Brain microvascular endothelial cell (primary cell): ENCODE measurements around the gene ZW10.

Experiments used
- DNase-seq: peaks from one replicate; pipeline ENCODE4 v3.0.0-alpha.2; 2020
- H3K27ac ChIP-seq: fragments of 250-450 bp; sonication (Bioruptor Pico); 2 replicates; pipeline ENCODE4 v1.5.1; 2020; ENCODE audit warnings: mild to moderate bottlenecking, moderate library complexity
- H3K27me3 ChIP-seq: fragments of 250-450 bp; sonication (Bioruptor Pico); replicated peaks from 2 replicates; pipeline ENCODE4 v1.5.1; 2020; ENCODE audit warnings: mild to moderate bottlenecking
- H3K36me3 ChIP-seq: fragments of 250-450 bp; sonication (Bioruptor Pico); replicated peaks from 2 replicates; pipeline ENCODE4 v1.5.1; 2020; ENCODE audit warnings: mild to moderate bottlenecking
- H3K4me3 ChIP-seq: 2 replicates; pipeline ENCODE4 v1.5.1; 2011; ENCODE audit warnings: low read depth, mild to moderate bottlenecking, control low read depth, low read length, moderate library complexity
- in situ Hi-C: cut with HindIII; loops from 2 replicates; pipeline ENCODE4 v1.10.0; 2017; ENCODE audit warnings: low sequenced_read_pairs, low pct_ligation_motif_present
- TF ChIP-seq, protein P1 (sequence below): IDR thresholded peaks from 2 replicates; pipeline ENCODE4 v1.5.1; 2011; ENCODE audit warnings: low read depth, mild to moderate bottlenecking, moderate library complexity, low read length, control low read depth, inconsistent platforms; ENCODE audit errors: missing control alignments

The ZW10 gene

DNA sequence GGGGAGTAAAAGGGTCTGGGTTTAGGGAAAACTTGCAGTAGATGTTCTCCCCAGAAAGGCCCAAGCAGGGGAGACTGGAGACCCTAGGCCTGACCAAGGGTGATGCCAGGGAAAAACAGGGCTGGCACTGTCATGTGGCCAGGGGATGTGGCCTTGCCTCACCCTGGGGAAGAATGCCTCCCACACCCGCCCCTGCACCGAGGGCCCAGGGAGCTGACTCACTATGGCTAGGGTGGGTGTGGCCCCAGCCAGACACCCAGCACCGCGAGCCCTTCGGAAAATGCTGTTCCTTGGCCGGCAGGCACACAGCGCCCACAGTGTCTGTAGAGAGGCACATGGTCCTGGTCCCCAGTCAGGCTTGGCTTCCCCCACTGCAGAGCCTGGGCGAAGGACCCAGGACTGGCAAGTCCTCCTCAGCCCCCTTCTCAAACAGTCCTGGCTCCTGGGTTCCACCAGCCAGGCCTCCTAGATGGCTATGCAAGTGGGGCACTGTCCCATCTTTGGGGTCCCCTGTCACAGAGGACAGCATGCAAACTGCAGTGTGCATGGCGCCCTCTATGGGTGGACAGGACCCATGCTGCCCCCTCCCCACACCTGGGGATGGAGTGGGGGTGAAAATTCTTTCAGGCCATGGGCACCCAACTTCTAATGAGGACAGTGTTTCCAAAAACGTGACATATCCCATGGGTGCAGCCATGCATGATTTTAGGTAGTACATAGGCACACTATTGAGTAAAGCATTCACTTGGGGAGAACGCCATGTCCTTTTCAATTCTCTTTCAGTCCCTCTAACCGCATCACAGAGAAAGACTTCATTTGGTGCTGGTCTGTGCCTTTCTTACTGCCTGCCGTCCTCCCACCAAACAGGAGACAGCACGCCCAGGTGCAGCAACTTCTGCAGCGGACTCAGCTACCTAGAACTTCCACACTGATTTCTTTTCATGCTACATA is 82.6 kb downstream of the ZW10 start:
- in situ Hi-C loops: no loop called here

DNA sequence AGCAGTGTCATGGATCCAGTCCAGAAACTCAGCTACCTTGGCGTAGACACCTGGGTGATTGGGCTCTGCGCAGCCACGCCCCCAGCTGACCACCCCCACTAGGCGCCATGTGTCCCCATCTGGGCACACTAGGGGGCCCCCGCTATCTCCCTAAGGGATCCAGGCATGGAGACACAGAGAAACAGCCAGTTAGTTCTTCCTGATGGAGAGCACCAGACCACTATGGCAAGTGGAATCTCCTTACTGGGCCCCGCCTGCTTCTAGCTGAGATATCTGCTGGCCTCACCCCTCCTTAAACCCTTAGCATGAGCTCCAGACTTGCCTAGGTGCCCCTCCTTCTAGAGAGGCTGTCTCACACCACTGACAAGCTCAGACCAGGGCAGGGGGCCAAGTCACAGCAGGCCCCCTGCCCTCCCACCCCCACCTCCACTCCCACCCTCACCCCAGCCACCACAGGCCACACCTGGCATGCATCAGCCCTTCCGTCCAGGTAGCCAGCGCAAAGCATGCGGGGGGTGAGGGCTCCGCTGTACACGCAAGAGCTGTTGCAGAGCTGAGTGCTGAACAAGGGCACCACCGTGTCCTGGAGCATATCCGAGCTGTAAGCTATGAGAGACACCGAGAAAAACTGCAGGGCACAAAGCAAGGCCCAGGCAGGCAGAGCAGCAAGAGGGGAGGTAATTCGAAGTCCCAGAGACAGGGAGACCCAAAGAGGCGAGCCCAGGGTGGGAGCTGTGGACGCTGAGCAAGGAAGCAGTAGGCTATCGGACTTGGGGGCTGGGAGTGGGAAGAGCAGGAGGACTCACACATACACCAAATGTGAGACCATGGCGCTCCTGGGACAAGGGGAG is 83.5 kb downstream of the ZW10 start:
- no peak for DNase-seq
- TF ChIP-seq, protein P1, sequence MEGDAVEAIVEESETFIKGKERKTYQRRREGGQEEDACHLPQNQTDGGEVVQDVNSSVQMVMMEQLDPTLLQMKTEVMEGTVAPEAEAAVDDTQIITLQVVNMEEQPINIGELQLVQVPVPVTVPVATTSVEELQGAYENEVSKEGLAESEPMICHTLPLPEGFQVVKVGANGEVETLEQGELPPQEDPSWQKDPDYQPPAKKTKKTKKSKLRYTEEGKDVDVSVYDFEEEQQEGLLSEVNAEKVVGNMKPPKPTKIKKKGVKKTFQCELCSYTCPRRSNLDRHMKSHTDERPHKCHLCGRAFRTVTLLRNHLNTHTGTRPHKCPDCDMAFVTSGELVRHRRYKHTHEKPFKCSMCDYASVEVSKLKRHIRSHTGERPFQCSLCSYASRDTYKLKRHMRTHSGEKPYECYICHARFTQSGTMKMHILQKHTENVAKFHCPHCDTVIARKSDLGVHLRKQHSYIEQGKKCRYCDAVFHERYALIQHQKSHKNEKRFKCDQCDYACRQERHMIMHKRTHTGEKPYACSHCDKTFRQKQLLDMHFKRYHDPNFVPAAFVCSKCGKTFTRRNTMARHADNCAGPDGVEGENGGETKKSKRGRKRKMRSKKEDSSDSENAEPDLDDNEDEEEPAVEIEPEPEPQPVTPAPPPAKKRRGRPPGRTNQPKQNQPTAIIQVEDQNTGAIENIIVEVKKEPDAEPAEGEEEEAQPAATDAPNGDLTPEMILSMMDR: no peak

More for the DNA sequence above, 82.6 kb downstream of the ZW10 start:
- TF ChIP-seq, protein P1: peak; percentile 59
- Histone ChIP-seq H3K27me3 (no peaks in the 10 kb centered on the region), H3K4me3 (no peak overlapping the region), H3K27ac (no peak overlapping the region), H3K36me3 (no peaks in the 10 kb centered on the region)
- DNase-seq: peak; percentile 69

DNA sequence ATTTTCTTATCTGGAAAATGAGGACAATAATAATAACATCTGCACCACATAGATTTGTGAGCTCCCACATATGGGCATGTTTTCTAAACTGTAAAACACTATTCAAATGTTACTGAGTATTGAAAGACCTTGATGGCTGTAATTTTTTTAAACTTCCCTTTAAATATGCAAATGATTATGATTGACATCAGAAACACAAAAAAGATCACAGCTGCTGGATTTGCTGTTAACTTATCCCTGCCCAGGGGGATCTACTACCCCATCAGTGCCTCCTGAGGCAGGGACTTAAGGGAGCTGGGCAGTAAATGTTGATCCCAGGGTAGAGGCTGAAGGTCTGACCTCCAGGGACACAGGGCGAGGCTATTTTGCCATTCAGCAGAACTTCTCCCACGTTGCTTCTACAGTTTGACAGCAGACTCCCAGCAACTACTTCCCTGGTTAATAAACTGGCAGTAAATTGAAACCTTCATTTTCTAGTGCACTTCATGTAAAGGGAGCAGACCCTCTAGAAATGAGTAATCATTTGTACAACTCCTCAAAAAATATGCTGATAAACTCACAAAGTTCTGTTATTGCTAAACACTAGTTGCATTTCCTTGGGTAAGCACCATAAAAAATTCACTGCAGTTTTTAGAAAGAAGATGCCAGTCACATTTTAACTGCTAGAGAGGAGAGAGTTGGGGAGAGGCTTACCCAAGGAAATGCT is 87.7 kb downstream of the ZW10 start:
- H3K4me3 ChIP-seq: no peak overlapping the region
- TF ChIP-seq, protein P1: no peak
- in situ Hi-C loops: no loop called here
- H3K27me3 ChIP-seq: peaks cover 13% of the 10 kb centered on the region
- H3K36me3 ChIP-seq: no peaks in the 10 kb centered on the region
- H3K27ac ChIP-seq: no peak overlapping the region
- no peak for DNase-seq

More for the DNA sequence above, 83.5 kb downstream of the ZW10 start:
- Histone ChIP-seq H3K27me3 (no peaks in the 10 kb centered on the region), H3K4me3 (no peak overlapping the region), H3K27ac (no peak overlapping the region), H3K36me3 (no peaks in the 10 kb centered on the region)
- in situ Hi-C loops: no loop called here

DNA sequence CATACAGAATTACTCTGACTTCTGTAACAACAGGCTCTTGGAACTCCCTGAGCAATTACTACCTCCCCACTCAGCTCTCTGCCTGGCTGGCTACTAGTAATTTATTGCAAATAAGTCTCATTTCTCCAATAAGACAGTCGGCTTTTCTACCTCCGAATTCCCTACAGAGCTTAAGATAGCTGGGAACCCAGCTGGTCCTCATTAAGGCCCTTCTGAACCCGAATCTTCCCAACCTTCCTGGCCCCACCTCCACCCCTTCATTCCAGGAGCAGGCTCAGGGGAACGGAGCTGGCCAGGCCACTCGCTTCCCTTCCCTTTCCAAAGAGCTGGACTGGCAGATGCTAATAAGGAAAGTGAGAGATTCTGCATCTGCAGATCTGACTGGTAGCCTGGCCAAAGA is 89.0 kb downstream of the ZW10 start:
- in situ Hi-C loops: no loop called here
- H3K27ac ChIP-seq: no peak overlapping the region

DNA sequence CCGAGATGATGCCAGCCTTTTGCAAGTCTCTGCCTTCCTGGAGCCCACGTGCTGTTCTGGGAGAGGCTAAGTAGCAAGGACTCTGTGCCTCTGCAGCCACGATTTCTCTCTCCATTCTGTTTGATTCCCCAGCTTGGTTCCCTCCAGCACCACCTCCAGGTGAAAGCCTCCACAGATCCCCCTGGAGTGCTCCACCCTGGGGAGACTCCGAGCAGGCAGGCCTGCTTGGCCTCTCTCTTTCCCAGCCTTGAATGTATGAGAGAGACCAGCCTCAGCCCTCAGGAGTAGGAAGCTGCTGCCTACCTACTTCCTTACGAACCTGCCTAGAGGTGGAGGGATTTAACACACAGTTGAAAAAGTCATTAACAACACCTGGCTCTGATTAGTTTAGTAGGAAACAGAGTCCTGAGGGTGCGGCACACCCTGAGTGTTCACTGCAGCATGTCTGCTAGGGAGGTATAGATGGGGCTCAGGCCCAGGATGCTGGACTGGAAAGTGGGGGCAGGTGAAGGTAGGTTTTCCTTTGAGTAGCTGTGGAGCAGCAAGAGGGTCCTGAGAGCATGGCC is 89.9 kb downstream of the ZW10 start:
- in situ Hi-C loops: no loop called here
- Histone ChIP-seq H3K27me3 (peaks cover 13% of the 10 kb centered on the region), H3K27ac (no peak overlapping the region), H3K4me3 (no peak overlapping the region), H3K36me3 (no peaks in the 10 kb centered on the region)
- TF ChIP-seq, protein P1: no peak
- no peak for DNase-seq

More for the DNA sequence above, 89.0 kb downstream of the ZW10 start:
- no peak for DNase-seq
- TF ChIP-seq, protein P1: no peak
- Histone ChIP-seq H3K4me3 (no peak overlapping the region), H3K27me3 (peaks cover 13% of the 10 kb centered on the region), H3K36me3 (no peaks in the 10 kb centered on the region)
